HG03064 (cell line): Measurements from ENCODE around the gene IGFL1.
"Not testable (repeated sequence)": the region's sequence is repeated elsewhere in the genome, so short reads cannot be mapped to it uniquely, and the experiment has no call there.

Experiments
- ATAC-seq: cut with Tn5 transposase; IDR thresholded peaks from one replicate; pipeline ENCODE4 v1.9.1; 2021; ENCODE audit warnings: low read depth; ENCODE audit not compliant: unreplicated experiment

The IGFL1 gene

DNA sequence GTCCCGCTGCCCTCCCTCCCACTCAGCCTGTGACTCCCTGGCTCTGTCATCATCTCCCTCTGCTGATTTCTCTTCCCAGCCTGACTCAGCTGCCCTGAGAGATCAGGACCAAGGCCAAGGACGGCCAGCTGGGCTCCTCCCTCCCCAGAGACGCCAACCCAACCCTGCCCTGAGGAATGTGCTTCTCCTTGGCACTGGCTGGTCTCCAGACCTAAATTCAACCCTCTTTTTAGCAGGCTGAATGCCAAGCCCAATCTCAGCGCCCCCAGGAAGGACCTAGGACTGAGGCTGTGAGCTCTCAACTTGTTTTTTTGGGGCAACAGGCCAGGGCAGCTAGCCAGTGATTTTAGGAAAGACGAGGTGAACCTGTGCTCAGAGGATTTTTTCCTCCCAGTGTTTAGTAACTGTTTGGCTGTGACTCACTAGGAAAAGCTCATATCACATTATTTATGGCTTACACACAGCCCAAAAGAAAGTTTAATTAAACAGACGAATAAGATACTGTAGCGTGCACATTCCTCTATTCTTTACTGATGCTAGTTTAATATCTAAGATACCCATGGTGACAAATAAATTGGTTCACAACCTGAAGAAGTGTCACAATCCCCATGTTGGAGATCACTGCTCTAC lies 7.4 kb upstream of the IGFL1 start:
- no peak for ATAC-seq

DNA sequence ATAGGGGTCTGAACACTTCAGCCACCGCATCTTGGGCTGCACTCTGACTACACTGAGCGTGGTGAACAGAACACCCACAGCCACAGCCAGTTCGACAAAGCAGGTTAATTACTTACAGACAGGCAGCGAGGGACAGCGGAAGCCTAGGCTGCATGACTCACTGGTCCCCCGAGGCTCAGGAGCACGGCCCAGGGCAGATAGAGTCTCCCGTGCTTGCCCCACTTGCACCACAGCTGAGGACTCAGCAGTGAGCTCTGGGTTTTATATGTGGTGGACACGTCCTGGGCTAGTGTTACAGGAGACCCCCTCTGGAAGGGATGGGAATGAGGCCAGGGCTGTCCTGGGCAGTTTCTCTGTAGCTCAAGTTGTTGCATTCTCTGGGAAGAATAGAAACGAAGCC lies 5.8 kb upstream of the IGFL1 start:
- ATAC-seq = not testable (repeated sequence)

DNA sequence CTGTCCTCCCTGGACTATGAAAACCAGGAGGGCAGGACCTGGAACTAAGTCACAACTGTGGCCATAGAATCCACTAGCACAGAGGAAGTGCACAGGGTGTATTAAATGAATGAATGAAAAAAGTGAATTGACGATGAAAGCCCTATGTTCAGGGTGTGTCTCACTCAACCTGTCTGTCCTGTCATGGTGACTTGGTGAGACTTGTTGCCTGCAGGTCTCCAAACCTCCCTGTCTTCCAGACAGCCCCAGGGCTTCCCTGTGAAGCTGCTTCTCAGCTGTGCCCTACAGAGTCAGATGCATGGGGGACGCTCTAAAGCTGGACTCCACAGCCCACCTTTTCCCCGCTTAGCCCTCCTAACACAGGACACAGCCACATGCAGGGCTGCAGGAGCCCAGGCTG lies 4.8 kb upstream of the IGFL1 start:
- ATAC-seq = no peak

DNA sequence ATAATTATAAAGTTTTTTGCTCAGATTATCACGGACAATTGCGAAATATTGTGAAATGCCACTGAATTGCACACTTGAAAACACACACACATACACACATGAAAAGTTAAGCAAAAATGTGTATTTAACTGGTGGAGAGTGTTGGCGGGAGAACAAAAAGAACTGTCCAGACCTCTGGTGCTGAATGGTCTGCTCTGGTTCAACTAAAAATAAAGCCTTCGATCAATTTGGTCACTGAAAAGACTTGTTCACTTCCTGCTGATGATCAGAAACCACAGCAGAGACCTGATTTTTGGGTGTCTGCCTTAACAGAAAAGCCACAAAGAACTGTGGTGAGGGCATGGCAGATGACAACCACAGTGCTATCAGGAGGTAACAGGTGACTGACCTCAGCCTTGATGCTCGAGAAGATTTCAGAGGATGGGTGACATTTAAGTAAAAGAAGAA lies 4.0 kb upstream of the IGFL1 start:
- ATAC-seq = no peak

DNA sequence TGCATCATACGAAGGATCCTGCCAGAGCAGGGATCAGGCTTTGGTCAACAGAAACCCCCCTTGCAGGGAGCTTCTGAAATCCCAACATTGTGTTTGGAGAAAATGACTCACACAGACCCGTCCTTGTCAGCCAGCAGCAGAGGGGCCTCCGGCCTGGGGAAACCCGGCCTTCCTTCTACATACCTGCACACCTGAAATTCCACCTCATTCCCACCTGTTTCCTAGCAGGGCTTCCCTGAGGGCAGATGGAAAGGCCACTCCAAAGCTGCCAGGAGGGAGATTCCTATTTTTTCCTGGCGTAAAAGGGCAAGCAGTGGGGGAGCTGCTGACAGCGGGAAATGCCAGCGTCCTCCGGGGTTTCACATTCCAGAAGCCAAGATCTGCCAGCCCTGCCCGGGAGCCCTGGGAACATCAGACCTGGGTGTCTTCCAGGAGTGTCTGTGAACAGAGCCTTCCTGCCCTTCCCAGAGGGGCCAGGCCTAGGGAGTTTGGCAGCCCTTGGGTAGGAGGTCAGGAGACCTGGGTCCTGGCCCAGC lies 3.0 kb upstream of the IGFL1 start:
- no peak for ATAC-seq

DNA sequence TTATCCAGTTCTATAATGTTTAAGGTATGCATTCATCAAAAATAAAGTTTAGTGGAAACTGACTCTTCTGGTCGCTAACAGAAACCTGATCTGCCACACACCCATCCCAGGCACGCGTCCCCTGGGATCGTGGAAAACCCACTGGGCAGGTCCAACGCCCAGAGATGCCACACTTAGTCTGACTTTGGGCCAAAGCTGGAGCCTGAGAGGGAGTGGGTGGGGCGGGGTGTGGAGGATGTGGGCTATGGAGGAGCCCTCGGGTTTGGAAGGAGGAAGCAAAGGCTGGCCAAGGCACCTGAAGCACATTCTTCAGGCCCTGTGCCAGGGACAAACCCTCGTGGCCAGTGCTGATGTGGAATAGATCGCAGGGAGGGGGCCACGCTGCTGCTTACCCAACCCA lies 2.5 kb downstream of the IGFL1 start:
- no peak for ATAC-seq

DNA sequence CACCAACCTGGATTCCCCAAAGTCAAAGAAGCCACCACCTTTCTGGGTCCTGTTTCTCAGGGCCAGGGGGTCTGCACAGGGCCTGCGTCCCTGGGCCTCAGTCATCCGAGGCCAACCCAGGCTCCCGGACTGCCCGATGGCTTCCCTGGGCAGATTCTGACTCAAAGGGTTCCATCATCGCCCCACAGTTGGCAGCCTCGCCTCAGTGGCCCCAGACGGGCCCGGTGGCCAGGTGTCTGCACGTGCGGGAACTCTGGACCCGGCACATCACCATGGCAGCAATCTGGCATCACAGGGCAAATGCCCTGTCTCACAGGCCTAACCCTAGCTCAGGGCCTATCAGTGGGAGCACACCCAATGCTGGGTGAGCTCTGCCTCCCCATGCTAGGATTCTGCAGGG lies 2.9 kb downstream of the IGFL1 start:
- ATAC-seq = no peak

DNA sequence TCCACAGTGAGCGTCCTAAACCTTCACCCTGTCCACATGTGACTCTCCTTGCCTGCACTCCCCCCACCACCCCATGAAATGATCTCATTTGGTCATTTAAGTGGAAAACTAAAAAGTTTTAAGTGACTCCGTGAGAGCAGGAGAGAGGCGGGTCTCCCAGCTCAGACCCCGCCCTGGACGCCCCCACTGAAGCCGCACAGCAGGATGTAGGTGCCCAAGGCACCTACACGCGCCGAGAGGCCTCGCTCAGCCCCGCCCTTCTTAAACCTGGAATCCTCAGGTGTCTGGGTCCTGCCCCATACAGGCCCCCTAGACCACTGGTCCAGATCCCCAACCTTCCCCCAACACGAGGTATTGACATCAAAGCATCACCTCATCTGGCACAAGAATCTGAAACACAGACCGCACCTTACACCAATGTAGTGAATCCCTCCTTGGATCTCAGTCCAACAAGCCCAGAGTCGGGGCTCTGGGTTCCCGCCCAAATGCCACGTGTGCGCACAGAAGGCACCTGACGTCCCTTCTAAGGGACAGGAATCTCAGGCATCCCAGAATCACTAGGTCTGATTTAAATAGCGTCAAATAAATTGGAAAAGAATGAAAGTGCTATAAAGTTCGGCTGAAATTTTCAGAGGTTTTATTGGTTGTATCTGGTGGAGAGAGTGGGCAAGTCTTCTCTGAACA lies 3.5 kb downstream of the IGFL1 start:
- no peak for ATAC-seq

DNA sequence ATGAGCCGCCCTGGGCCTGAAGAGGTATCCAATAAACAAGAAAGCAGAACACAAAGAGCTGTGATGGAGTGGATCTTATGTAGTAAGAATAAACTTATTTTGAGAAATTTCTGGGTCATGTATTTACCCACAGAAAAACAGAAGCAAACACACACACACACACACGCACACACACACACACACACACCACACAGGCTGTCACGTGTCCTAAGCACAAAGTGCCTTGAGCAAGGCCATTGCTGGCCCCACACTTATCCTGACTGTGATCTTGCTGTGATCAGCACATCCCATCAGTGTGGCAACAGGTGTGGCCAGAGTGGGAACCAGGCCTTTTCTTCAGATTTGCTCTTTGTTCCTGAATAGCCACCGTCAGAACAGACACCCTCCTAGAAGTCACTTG lies 4.3 kb downstream of the IGFL1 start:
- not testable (repeated sequence) for ATAC-seq

DNA sequence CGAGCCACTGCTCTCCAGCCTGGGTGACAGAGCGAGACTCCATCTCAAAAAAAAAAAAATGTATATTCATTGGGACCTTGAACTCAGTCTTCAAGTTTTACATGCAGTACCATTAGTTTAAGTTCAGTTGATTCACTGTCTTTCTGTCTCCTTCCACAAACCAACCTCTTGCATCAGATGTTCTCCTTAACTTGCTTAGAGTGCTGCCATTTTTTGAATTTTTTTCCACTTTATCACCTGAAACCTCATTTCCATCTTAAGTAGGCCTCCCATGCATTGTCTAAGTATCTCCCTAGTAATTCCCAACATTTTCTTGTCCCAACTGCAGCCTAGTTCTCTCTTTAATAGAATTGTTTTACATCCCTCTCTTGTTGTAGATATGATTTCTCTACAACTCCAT lies 8.6 kb downstream of the IGFL1 start:
- not testable (repeated sequence) for ATAC-seq

DNA sequence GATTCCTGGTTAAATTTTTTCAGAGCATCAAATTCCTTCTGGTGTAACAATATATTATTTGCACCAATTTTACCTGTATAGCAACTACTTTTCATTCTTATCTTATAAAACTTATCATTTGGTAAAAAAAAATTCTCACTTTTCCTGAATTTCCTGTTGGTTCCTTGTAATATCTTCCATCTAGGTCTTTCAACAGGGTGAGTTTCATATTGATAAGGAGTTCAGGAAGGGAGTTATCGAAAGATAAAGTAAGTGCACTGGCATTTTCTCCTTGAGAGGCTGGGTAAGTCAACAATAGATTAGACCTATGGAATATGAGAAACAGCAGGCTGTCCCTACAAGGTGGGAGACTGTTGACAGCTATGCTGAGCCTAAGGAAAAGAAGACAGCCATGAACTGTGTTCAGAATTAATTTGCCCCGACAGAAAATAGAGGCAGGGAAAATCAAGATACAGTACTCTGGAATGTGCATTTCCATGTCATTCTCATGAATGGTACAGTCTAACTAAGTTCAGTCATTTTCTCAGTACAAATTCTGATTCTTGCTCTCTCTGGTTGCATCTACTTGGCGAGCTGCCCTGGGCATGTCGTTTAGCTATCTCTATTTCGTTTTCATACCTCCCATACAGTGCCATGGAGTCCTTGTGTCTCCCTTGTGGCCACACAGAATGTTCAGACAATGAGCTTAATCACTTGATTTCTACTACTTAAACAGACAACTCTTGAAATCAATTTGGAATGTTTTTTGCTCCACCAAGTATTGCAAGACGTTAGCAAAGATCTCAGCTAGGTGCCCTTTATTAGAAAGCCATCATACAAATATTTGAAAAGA lies 9.9 kb downstream of the IGFL1 start:
- no peak for ATAC-seq

DNA sequence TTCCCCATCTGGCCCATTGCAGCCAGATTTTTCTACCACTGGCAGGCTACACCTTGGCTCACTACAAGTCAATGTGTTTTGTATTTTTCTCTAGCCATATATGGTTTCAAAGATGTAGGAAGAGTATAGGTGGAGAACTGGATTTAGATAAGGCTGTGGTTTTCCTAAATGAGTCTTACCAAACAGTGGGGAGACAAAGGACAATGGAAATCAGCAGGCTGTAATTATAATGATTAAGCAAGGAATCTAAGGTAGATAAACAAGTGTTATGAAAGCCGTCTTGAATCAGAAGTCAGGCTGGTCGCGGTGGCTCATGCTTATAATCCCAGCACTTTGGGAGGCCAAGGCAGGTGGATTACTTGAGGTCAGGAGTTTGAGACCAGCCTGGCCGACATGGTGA lies 11.2 kb downstream of the IGFL1 start:
- ATAC-seq = no peak

DNA sequence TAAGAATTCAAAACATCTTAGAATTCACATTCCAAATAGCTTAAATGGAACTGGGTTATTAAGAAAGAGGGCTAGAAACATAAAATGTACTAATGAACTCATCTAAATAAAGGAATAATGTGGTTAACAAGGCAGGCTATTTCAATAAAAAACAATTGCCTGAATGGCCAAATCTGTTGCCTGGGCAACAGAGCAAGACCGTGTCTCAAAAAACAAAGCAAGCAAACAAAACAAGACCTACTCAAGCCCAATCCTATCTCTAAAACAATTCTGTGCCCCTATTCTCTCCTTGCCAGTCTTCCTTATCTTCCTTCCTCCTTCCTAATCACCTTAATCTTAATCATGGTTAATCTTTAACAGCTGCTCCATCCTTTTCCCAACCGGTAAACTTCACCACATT lies 12.1 kb downstream of the IGFL1 start:
- ATAC-seq = no peak

DNA sequence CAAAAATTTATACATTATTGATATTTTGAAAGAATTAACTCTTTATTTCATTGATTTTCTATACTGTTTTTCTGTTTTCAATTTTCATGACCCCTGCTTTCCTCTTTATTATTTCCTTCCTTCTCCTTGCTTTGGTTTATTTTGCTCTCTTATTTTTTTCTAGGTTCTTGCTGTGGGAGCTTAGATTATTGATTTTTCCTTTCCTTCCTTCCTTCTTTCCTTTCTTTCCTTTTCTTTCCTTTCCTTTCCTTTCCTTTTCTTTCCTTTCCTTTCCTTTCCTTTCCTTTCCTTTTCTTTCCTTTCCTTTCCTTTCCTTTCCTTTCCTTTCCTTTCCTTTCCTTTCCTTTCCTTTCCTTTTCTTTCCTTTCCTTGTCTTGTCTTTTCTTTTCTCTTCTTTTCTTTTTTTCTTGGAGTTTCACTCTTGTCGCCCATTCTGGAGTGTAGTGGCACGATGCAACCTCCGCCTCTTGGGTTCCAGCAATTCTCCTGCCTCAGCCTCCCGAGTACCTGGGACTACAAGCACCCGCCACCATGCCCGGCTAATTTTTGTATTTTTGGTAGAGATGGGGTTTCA lies 13.6 kb downstream of the IGFL1 start:
- ATAC-seq = not testable (repeated sequence)

DNA sequence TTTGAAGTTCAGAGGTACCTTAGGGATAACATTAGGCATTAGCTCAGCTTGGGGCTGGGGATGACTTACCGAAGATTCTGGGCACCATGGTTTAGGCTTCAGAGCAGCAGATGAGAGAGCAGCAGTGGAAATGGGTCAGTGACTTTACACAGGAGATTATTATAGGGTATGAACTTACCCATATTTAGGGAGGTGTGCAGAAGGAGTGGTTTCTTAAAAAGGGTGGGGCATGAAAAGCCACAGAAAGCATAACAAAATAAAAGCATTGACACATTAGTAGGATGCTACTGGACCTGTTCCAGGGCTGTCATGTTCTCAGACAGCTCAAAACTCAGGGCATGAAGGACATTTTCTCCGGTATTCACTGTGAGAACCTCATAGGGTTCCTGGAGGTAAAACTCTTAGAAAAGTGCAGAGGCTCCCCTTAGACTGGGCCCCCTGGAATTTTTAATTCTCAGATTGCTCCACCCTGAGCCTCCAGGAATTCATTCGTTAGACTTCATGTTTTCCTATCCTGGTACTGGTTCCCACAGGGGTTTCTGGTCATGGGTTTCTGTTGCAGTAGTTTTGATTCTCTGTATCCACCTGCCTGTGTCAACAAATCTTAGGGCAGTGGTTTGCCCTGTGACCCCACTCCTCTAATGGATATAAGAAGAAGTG lies 20.7 kb downstream of the IGFL1 start:
- no peak for ATAC-seq

DNA sequence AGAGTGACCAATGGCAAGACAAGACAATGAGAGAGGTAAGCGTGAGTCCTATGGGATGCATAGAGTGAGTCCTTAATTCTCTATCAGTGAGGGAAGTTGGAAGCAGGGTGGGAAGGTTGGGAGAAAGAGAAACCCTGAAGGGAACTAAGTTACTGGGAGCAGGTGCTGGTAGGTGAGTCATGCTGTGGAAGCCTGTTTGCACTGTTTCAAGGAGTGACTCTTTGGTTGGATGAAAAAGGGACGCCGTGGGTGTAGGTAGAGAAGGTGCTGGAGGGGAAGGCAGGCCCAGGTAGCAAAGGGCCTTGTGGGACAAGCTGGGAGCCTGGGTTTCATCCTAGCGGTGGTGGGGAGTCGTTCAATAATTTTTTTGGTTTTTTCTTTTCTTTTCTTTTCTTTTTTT lies 21.9 kb downstream of the IGFL1 start:
- ATAC-seq = no peak

DNA sequence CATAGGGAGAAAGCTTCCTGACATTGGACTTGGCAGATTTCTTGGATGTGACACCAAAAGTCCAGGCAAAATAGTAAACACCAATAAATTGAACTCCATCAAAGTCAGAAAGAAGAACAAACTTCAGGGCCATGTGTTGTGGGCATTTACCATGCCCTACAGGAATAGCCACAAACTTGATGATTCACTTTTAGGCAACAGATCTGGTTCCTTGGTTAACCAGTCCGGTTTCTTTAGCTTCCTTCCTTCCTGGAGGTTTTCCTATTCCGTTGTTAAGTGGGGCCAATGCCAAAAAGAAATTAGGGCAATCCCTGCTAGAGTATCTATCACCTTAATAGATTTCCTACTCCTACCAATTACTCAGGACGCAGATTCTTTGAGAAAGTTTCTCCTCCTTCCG lies 25.2 kb downstream of the IGFL1 start:
- no peak for ATAC-seq

DNA sequence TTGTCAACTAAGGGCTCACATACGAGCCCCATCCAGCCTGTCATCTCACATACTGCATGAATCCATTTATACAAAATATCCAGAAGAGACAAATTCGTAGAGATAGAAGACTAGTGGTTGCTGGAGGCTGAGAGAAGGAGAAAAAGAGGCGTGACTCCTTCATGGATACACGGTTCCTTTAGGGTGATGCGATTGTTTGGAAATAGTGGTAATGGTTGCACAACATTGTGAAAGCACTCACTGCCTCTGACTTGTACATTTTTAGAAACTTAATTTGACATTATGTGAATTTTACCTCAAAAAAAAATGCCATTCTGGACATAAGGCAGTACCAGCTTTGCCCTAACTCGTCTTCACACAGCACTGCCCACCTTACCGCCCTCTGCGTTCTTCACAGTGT lies 27.3 kb downstream of the IGFL1 start:
- no peak for ATAC-seq

DNA sequence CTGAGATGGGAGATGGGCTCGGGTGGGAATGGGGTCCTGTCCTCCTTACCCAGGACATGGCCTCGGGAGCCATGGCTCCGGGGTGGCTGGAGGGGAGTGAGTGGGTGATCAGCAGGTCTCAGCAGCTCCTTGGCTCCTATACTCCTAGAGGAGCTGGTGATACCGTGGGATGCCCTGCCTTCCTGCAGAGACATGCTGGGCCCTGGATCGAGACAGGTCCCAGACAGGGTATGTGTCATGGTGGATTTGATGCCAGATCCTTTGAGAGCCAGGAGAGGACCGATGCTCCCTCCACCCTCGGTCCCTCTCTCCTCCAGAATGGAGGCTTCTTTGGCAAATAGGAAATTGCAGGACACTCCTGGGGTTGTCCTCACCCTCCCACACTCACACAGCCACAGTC lies 32.0 kb downstream of the IGFL1 start:
- not testable (repeated sequence) for ATAC-seq

DNA sequence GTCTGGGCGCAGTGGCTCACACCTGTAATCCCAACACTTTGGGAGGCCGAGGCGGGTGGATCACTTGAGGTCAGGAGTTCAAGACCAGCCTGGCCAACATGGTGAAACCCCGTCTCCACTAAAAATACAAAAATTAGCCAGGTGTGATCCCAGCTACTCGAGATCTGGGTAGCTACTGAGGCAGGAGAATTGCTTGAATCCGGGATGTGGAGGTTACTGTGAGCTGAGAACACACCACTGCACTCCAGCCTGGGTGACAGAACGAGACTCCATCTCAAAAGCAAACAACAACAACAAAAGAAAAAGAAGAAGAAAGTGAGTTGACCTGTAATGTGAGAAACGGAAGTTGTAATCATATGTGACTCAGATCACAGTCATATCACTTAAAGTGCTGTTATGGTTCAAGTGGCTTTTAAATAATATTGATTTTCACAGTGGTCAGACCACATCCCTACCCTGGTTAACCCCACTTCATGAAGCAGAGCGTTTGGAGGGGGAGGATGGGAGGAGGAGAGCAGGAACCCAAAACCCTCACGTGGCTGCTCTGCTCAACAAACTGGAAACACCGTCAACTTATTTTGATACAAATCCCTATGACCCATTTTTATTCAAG lies 33.2 kb downstream of the IGFL1 start:
- not testable (repeated sequence) for ATAC-seq
